Hepatocyte (in vitro differentiated cells): ENCODE results near the gene TLR1. TPM values are rescaled to one million over a fixed set of nuclear protein-coding genes. Genes with fewer than 3 reads are reported as not detected.

Experiments used
- DNase-seq: peaks from one replicate; pipeline ENCODE4 v3.0.0-alpha.2; 2016; ENCODE audit warnings: low spot score
- H2AFZ ChIP-seq: fragments of 200-600 bp; sonication (generic); 2 replicates; pipeline ENCODE4 v1.6.0; 2016; ENCODE audit warnings: antibody characterized with exemption, mild to moderate bottlenecking
- H3K27ac ChIP-seq: fragments of 200-600 bp; sonication (generic); 2 replicates; pipeline ENCODE4 v1.5.1; 2016; ENCODE audit warnings: mild to moderate bottlenecking
- H3K27me3 ChIP-seq: fragments of 200-600 bp; sonication (generic); 2 replicates; pipeline ENCODE4 v1.6.1; 2016
- H3K36me3 ChIP-seq: fragments of 200-600 bp; sonication (generic); replicated peaks from 2 replicates; pipeline ENCODE4 v1.5.1; 2016; ENCODE audit warnings: low read depth; ENCODE audit not compliant: insufficient read depth
- H3K4me1 ChIP-seq: fragments of 200-600 bp; sonication (generic); 2 replicates; pipeline ENCODE4 v1.5.1; 2016; ENCODE audit warnings: mild to moderate bottlenecking, moderate library complexity; ENCODE audit not compliant: insufficient read depth
- H3K4me2 ChIP-seq: fragments of 200-600 bp; sonication (generic); 2 replicates; pipeline ENCODE4 v1.6.0; 2016
- H3K4me3 ChIP-seq: fragments of 200-600 bp; sonication (generic); 2 replicates; pipeline ENCODE4 v1.5.1; 2016; ENCODE audit warnings: mild to moderate bottlenecking
- H3K79me2 ChIP-seq: fragments of 200-600 bp; sonication (generic); 2 replicates; pipeline ENCODE4 v1.6.0; 2017; ENCODE audit warnings: mild to moderate bottlenecking
- H3K9me2 ChIP-seq: fragments of 200-600 bp; sonication (generic); replicated peaks from 2 replicates; pipeline ENCODE4 v1.6.0; 2017; ENCODE audit warnings: mild to moderate bottlenecking; ENCODE audit not compliant: insufficient read depth
- H3K9me3 ChIP-seq: fragments of 200-600 bp; sonication (generic); 2 replicates; pipeline ENCODE4 v1.5.1; 2016; ENCODE audit warnings: low read depth, mild to moderate bottlenecking
- H4K20me1 ChIP-seq: fragments of 200-600 bp; sonication (generic); 2 replicates; pipeline ENCODE4 v1.6.0; 2016; ENCODE audit warnings: mild to moderate bottlenecking; ENCODE audit not compliant: insufficient read depth, poor library complexity, severe bottlenecking
- EZH2 ChIP-seq: fragments of 200-600 bp; sonication (generic); IDR thresholded peaks from 2 replicates; pipeline ENCODE4 v1.6.1; 2016; ENCODE audit warnings: antibody characterized with exemption, mild to moderate bottlenecking, borderline replicate concordance
- EZH2phosphoT487 ChIP-seq: fragments of 200-600 bp; sonication (generic); IDR thresholded peaks from one replicate; pipeline ENCODE4 v1.6.1; 2018; ENCODE audit warnings: antibody characterized with exemption, mild to moderate bottlenecking, low read depth, moderate library complexity; ENCODE audit not compliant: unreplicated experiment, severe bottlenecking
- WGBS: methylation state at CpG from one replicate; pipeline ENCODE4 v1.1.6; 2016; ENCODE audit warnings: low lambda C conversion rate; ENCODE audit errors: missing lambda C conversion rate; 5-methylcytosine and 5-hydroxymethylcytosine counted together
- polyA plus RNA-seq: library from polyadenylated mRNA; unstranded; fragments of >200 nt; fragmentation: Nextera tagmentation; extraction: Ambion mirVana; gene quantifications from 2 replicates; pipeline ENCODE4 v1.2.1, GENCODE V29; 2016
- total RNA-seq: library from RNA; depleted of rRNA; stranded (reverse); fragments of >200 nt; gene quantifications from 2 replicates; pipeline ENCODE4 v1.2.3, GENCODE V29; 2014
- TF ChIP-seq, protein P1 (sequence below): fragments of 200-600 bp; sonication (generic); IDR thresholded peaks from 2 replicates; pipeline ENCODE4 v1.5.1; 2016; ENCODE audit warnings: antibody characterized with exemption, mild to moderate bottlenecking; ENCODE audit not compliant: poor library complexity

TLR1 gene
- total and polyA plus RNA-seq, 2 experiments from 2014 or later = 1.0 to 2.7 TPM

DNA sequence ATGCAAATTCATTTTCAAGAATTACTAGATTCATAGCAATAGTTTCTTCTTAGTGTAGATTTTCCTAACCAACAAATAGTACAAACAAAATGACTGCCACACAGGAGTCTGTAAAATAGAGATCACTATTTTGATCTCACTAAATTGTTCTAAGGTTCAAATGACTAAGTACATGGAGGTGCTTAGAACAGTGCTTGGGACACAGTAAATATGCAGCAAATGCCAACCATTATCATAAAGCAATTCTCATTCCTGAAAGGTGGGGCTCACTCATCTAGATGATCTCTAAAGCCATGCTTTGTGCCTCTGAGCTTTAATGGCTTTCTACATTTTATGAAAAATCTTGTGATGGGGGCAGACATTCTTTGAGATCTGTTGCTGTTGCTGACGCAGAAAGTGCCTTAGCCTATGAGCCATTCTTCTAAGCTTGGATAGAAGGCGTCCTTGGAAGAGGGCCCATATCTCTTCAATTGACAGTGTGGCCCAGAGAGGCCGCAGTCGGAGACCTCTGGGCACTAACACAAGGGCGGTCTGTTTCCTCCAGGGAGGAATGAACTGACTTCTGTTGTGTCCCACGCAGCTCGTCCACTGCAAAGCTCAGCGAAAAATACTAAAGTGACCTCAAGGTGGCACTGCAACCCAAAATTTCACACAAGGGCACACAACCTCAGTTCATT, 45.3 kb downstream of the TLR1 start:
- no peaks in the 10 kb centered on the region for H4K20me1 ChIP-seq
- peak; percentile 71 for DNase-seq
- H3K27me3 ChIP-seq = no peaks in the 10 kb centered on the region
- no peaks in the 10 kb centered on the region for H3K79me2 ChIP-seq
- H3K9me3 ChIP-seq = no peaks in the 10 kb centered on the region
- no peaks in the 10 kb centered on the region for H3K36me3 ChIP-seq
- H3K4me2 ChIP-seq = no peak overlapping the region
- H3K27ac ChIP-seq = no peak overlapping the region
- peak overlapping the region; percentile 39 for H2AFZ ChIP-seq
- H3K4me1 ChIP-seq = no peaks in the 10 kb centered on the region
- H3K9me2 ChIP-seq = no peaks in the 10 kb centered on the region
- 13% methylated on average over 8 of the region's 8 CpGs for WGBS
- H3K4me3 ChIP-seq = no peak overlapping the region
- TF ChIP-seq, protein P1, sequence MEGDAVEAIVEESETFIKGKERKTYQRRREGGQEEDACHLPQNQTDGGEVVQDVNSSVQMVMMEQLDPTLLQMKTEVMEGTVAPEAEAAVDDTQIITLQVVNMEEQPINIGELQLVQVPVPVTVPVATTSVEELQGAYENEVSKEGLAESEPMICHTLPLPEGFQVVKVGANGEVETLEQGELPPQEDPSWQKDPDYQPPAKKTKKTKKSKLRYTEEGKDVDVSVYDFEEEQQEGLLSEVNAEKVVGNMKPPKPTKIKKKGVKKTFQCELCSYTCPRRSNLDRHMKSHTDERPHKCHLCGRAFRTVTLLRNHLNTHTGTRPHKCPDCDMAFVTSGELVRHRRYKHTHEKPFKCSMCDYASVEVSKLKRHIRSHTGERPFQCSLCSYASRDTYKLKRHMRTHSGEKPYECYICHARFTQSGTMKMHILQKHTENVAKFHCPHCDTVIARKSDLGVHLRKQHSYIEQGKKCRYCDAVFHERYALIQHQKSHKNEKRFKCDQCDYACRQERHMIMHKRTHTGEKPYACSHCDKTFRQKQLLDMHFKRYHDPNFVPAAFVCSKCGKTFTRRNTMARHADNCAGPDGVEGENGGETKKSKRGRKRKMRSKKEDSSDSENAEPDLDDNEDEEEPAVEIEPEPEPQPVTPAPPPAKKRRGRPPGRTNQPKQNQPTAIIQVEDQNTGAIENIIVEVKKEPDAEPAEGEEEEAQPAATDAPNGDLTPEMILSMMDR = peak; percentile 92
- TF ChIP-seq EZH2 = no peak
- no peak for TF ChIP-seq EZH2phosphoT487

- peak; percentile 48 for DNase-seq
- 82% methylated on average over 6 of the region's 6 CpGs for WGBS
- no peaks in the 10 kb centered on the region for H3K36me3 ChIP-seq
- H3K27me3 ChIP-seq = no peaks in the 10 kb centered on the region
- no peak overlapping the region for H3K27ac ChIP-seq
- H3K4me3 ChIP-seq = no peak overlapping the region
- no peak overlapping the region for H2AFZ ChIP-seq
- H3K4me2 ChIP-seq = no peak overlapping the region
- H4K20me1 ChIP-seq = no peaks in the 10 kb centered on the region
- H3K9me3 ChIP-seq = no peaks in the 10 kb centered on the region
- H3K9me2 ChIP-seq = no peaks in the 10 kb centered on the region
- TF ChIP-seq, protein P1 = peak; percentile 37
- no peak for TF ChIP-seq EZH2phosphoT487
- peaks cover 5% of the 10 kb centered on the region for H3K4me1 ChIP-seq
- H3K79me2 ChIP-seq = no peaks in the 10 kb centered on the region
Measured at GRCh38 chr4:38757945-38758600, 46.5 kb downstream of the TLR1 start.

DNA sequence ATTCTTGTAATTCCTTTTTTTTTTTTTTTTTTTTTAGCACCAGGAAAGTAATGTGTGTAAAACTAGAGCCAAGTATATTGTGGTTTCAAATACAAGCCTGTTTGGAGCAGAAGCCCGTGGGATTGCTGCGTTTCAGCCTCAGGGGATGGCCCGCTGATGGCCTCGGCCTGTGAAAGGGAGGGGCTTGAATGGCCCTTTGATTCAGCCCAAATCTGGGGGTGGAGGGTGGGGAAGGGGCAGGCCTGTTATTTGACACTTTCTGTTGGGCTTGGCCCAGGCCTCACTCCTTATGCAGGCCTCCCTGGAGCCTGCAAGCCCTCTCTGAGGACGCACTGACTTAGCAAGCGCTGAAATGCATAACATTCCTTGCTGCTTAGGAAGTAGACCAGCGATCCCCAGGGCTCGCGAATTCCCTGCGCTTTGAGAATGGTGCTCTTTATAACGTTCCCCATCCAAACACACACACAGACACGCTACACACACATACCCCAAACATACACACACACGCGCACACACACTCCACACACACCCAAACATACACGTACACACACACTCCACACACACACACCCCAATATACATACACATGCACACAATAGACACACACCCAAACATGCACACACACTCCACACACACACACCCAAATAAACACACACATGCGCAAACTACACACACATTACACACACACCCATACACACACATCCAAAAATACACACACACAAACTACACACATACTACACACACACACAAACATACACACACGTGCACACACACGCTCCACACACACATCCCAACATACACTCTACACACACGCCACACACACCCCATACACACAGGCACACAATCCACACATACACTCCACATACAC, 51.4 kb downstream of the TLR1 start:
- H3K36me3 ChIP-seq = no peaks in the 10 kb centered on the region
- H3K27ac ChIP-seq = peak overlapping the region; percentile 82
- no peaks in the 10 kb centered on the region for H3K9me2 ChIP-seq
- H2AFZ ChIP-seq = peak overlapping the region; percentile 25
- H3K4me2 ChIP-seq = peak overlapping the region; percentile 64
- WGBS = 36% methylated on average over 18 of the region's 19 CpGs
- peak; percentile 88 for DNase-seq
- no peak for TF ChIP-seq EZH2phosphoT487
- TF ChIP-seq, protein P1 = no peak
- no peak for TF ChIP-seq EZH2
- H4K20me1 ChIP-seq = no peaks in the 10 kb centered on the region
- no peaks in the 10 kb centered on the region for H3K9me3 ChIP-seq
- peaks cover 5% of the 10 kb centered on the region for H3K4me1 ChIP-seq
- no peak overlapping the region for H3K4me3 ChIP-seq
- no peaks in the 10 kb centered on the region for H3K79me2 ChIP-seq
- no peaks in the 10 kb centered on the region for H3K27me3 ChIP-seq
